HT-29 (cell line): ENCODE measurements around the gene PTPRN2. TPM values are rescaled to one million over a fixed set of nuclear protein-coding genes. Genes with fewer than 3 reads are reported as not detected.

Experiments used
- DNase-seq: peaks from one replicate; pipeline ENCODE4 v3.0.0-alpha.2; 2015; ENCODE audit warnings: low spot score
- total RNA-seq: library from RNA; depleted of rRNA; stranded (reverse); fragments of >200 nt; shearing (Covaris generic); gene quantifications from 2 replicates; pipeline ENCODE4 v1.2.3, GENCODE V29; 2014

Gene PTPRN2
- total RNA-seq, 1 experiment from 2014 or later, result 1.7 TPM

DNA sequence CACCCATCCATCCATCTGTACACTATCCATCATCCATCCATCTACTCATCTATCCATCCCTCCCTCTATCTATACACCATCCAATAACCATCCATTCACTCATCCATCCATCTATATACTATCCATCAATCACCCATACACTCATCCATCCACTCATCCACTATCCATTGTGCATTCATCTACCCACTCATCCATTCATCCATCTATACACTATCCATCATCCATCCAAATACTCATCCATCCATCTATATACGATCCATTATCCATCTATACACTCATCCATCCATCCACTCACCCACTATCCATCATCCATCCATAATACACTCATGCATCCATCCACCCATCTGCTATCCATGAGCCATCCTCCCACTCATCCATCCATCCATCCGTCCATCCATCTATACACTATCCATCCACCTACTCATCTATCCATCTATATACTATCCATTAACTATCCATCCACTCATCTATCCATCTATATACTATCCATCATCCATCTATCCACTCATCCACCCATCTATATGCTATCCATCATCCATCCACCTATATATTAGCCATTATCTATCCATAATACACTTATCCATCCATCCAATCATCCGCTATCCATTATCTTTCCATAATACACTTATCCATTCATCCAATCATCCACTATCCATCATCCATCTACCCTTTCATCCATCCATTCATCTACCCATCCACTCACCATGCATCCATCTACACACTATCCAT is 765.5 kb downstream of the PTPRN2 start:
- DNase-seq, result no peak

DNA sequence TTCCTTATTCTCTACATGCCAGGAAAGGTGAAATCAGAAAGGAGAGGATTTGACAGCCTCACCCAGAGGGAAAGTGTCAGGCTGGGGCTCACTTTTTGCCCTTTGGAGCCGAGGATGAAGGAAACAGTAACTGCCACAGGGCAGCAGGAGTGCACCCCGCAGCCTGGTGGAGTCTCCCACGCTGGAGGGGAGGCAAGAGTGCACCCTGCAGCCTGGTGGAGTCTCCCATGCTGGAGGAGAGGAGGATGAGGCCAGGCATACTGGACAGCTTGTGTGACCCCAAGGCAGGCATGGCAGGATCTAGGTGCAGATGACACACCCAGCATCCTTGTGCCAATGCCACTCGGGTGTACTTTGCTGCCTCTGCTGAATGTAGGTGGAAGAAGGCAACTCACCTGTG is 766.8 kb downstream of the PTPRN2 start:
- no peak for DNase-seq

- no peak for DNase-seq
Measured at GRCh38 chr7:157819455-157819807, 768.2 kb downstream of the PTPRN2 start.

DNA sequence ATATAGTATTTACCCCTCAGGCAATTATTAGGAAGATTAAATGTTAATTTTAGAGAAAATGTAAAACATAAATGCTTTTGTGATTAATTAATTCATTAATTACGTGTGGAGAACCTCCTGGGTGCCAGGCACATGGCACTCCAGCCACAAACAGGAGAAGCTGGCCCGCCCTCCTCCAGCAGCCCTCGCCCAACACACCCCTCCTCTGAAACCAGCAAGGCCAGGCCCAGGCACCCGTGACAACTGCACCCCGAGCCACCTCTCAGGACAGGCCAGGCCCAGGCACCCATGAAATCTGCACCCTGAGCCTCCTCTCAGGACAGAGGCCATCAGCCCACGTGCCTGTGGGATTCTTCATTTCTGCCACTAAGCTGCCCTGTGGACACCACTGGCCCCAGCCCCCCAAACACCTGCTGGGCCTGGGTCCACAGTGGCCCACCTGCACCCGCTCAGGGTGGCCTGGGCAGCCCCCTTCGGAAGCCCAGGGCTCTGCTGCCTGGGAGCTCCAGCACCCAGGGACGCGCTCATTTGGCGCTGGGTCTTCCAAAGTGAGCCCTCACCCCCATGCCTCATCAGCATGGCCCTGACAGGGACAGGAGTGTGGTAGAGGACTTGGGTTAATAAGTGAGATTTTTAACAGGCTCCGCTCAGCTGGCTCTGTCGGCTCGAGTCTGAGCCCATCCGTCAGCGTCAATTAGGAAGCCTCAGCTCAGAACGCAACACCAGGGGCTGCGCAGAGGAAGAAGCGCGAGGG is 768.7 kb downstream of the PTPRN2 start:
- no peak for DNase-seq

DNA sequence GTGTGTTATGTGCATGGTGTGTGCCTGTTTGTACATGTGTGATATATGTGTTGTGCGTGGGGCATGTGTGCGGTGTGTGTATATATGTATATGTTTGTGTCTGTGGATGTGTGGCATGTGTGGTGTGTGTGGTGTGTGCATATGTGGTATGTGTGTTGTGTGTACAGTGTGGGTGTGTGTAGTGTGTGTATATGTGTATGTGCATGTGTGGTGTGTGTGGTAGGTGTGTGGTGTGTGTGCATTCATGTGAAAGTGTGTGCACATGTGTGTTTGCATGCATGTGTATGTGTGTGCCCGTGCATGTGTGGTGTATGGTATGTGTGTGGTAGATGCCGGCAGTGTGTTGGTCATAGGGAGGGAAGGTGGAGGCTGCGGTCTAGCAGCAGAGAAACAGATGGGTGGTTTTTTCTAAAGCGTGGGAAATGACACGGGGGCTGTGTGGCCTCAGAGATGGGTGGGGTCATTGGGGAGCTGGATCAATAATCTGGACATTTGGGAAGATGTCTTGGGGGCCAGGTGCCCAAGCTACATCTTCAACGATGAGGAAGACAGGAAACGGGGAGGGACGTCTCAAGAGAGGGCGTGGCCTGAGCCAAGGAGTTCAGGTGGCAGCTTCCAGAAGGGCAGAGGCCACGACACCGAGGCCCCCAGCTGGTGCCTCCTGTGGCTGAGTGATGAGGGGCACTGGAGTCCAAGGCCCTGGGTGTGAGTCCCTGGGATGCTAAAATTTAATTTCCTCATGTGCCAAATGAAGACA is 769.5 kb downstream of the PTPRN2 start:
- no peak for DNase-seq

DNA sequence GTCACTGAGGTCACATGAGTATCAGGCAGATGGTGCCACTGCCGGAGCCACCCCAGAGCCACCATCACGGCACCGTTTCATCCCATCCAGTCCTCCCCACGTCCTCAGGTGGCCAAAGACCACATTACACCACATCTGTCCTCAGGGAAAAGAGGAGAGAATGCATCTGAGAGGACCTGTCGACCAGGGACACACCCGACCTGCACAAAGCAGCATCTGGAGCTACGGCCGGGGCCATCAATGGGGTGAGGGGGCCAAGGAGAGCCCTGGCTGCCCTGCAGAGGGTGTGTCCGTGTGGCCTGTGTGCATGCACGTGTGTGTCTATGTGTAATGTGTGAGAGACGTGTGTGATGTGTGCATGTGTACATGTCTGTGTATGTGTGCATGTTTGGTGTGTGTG is 770.2 kb downstream of the PTPRN2 start:
- DNase-seq, result no peak

- DNase-seq, result no peak
Measured at GRCh38 chr7:157816526-157817250, 770.9 kb downstream of the PTPRN2 start.

DNA sequence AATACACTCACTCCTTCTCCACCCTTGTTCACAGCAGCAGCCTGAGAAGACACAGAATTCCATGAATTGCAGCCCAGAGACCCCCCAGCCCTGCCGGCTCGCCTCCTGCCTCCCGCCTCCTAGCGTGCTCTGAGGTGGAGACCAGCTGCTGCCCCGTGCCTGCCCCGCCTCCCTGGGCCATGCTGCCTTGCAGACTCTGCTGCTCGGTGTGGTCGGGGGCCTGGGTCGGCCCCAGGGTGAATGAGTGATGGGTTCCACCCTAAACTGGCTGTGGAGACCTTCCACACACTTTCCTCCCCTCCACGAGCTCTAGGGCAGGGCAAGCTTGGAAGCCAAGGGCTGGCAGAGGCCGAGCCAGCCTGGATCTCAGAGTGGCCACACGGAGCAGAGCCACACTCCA is 771.5 kb downstream of the PTPRN2 start:
- no peak for DNase-seq

GRCh38 chr7:157815706-157816022 is 772.0 kb downstream of the PTPRN2 start:
- no peak for DNase-seq

GRCh38 chr7:157814931-157815705 is 772.5 kb downstream of the PTPRN2 start:
- no peak for DNase-seq

GRCh38 chr7:157813741-157814661 is 773.6 kb downstream of the PTPRN2 start:
- DNase-seq, result no peak

- DNase-seq, result no peak
Measured at GRCh38 chr7:157813053-157813452, 774.6 kb downstream of the PTPRN2 start.

- DNase-seq, result no peak
Measured at GRCh38 chr7:157811946-157812345, 775.7 kb downstream of the PTPRN2 start.

DNA sequence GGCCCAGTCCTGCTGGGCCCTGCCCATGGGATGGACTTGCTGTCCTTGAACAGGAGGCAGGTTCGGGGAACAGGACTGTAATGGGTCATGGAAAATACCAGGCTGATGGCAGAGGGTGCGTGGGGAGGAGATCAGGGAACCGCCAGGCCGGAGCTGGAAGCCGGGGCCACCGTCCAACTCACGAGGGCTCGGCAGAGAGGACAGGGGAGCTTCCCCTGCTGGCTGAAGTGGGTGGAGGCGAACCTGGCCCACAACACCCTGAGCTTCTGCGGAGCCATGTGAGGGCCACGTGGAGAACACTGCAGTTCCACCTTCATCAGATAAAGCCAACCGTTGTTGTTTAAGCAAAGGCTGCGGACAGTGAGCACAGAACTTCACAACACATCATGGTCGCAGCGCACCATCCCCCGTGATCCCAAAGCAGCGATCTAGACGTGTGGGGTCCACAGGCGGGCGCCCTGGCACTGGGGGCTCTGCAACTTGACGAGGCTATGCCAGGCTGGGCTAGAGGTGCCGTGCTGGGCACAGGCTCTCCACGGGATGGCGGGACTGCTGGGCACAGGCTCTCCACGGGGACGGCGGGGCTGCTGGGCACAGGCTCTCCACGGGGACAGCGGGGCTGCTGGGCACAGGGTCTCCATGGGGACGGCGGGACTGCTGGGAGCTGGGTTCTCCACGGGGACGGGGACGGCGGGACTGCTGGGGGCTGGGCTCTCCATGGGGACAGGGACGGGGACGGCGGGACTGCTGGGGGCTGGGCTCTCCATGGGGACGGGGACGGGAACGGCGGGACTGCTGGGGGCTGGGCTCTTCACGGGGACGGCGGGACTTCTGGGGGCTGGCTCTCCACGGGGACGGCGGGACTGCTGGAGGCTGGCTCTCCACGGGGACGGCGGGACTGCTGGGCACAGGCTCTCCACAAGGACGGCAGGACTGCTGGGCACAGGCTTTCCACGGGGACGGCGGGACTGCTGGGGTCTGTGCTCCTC is 777.5 kb downstream of the PTPRN2 start:
- DNase-seq, result no peak

GRCh38 chr7:157809154-157809862 is 778.3 kb downstream of the PTPRN2 start:
- DNase-seq, result no peak

- DNase-seq, result no peak
Measured at GRCh38 chr7:157808042-157808441, 779.6 kb downstream of the PTPRN2 start.

DNA sequence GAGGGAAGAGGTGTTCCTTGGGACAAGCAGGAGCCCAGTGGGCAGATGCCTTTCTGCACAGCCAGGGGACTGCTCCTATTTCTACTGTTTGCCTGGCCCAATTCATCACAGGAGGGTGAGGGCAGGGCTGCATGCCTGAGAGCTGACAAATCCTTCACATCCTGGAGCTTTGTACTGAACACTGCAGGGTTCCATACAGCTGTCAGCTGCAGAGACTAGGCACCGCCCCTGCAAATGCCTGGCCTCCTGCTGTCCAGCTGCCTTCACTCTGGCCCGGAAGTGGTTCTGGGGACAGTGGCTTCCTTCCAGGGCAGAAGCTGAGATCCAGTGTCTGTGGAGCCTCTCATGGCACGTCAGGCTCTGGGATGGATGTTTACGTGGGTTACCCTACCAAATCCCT is 780.1 kb downstream of the PTPRN2 start:
- DNase-seq, result no peak

GRCh38 chr7:157806711-157807110 is 780.9 kb downstream of the PTPRN2 start:
- DNase-seq, result no peak
